GM18498 (cell line): ENCODE measurements around the gene INPP5K.
"Not testable (repeated sequence)": the region's sequence is repeated elsewhere in the genome, so short reads cannot be mapped to it uniquely, and the experiment has no call there.

Experiments used
- ATAC-seq: cut with Tn5 transposase; IDR thresholded peaks from one replicate; pipeline ENCODE4 v1.9.1; 2021; ENCODE audit warnings: mild to moderate bottlenecking, moderate library complexity; ENCODE audit not compliant: unreplicated experiment

Gene INPP5K

GRCh38 chr17:1469231-1469852 lies 47.1 kb downstream of the INPP5K start:
- ATAC-seq: no peak

GRCh38 chr17:1467898-1468492 lies 48.4 kb downstream of the INPP5K start:
- ATAC-seq: no peak

GRCh38 chr17:1467258-1467657 lies 49.2 kb downstream of the INPP5K start:
- no peak for ATAC-seq

GRCh38 chr17:1464186-1464585 lies 52.2 kb downstream of the INPP5K start:
- ATAC-seq: no peak

GRCh38 chr17:1462164-1463112 lies 54.0 kb downstream of the INPP5K start:
- ATAC-seq: no peak

- no peak for ATAC-seq
Measured at GRCh38 chr17:1461198-1461944, 55.0 kb downstream of the INPP5K start.

GRCh38 chr17:1460233-1460632 lies 56.2 kb downstream of the INPP5K start:
- no peak for ATAC-seq

- peak; percentile 87 for ATAC-seq
Measured at GRCh38 chr17:1455797-1456599, 60.4 kb downstream of the INPP5K start, which contains the start of gene CRK. Gene CRK, minus strand, starts transcription at chr17:1456232. Its CDS starts 115 bp downstream, at chr17:1456117.

- ATAC-seq: peak; percentile 33
Measured at GRCh38 chr17:1455291-1455796, 61.1 kb downstream of the INPP5K start.

GRCh38 chr17:1454541-1454940 lies 61.9 kb downstream of the INPP5K start:
- ATAC-seq: no peak

GRCh38 chr17:1453694-1454093 lies 62.7 kb downstream of the INPP5K start:
- ATAC-seq: not testable (repeated sequence)

- no peak for ATAC-seq
Measured at GRCh38 chr17:1452836-1453235, 63.6 kb downstream of the INPP5K start.

- not testable (repeated sequence) for ATAC-seq
Measured at GRCh38 chr17:1450261-1450660, 66.2 kb downstream of the INPP5K start.

- no peak for ATAC-seq
Measured at GRCh38 chr17:1449412-1449967, 66.9 kb downstream of the INPP5K start.

- no peak for ATAC-seq
Measured at GRCh38 chr17:1447052-1447451, 69.4 kb downstream of the INPP5K start.

- no peak for ATAC-seq
Measured at GRCh38 chr17:1446201-1446600, 70.2 kb downstream of the INPP5K start.

- ATAC-seq: not testable (repeated sequence)
Measured at GRCh38 chr17:1445695-1446094, 70.7 kb downstream of the INPP5K start.
